ENCODE results near the gene ANTXR1. TPM values are rescaled to one million over a fixed set of nuclear protein-coding genes. Genes with fewer than 3 reads are reported as not detected.

Gene ANTXR1
- total and polyA plus RNA-seq, 2 donors (not counting 3 experiments of a cell fraction or from before 2014, with no cell fraction given) = 4.2 to 17.3 TPM

- Histone ChIP-seq H3K4me1 (ENCODE audit: control insufficient read depth, extremely low read depth, insufficient read depth, low read length) (no peaks in the 10 kb centered on the region), H3K27me3 (ENCODE audit: control insufficient read depth in 2 of 2, insufficient read depth in 2 of 2, low read length in 2 of 2) (no peaks in the 10 kb centered on the region), H3K27ac (ENCODE audit: insufficient read depth, low read depth, low read length) (no peak overlapping the region), H3K36me3 (ENCODE audit: control insufficient read depth in 2 of 2, extremely low read depth in 1 of 2, insufficient read depth in 2 of 2, low read length in 2 of 2) (no peaks in the 10 kb centered on the region), H4K20me1 (replicated peaks; ENCODE audit: control insufficient read depth, extremely low read depth, insufficient read depth, low read length) (no peaks in the 10 kb centered on the region), H2AFZ (ENCODE audit: low read depth, low read length) (no peak overlapping the region), H3K9ac (replicated peaks; ENCODE audit: extremely low read depth, insufficient read depth, low read length) (no peak overlapping the region), H3K4me2 (ENCODE audit: insufficient read depth, low read length) (no peak overlapping the region), H3K9me1 (replicated peaks; ENCODE audit: control insufficient read depth, extremely low read depth, insufficient read depth, low read length) (no peaks in the 10 kb centered on the region), H3K4me3 (replicated peaks in 1 of 3; ENCODE audit: insufficient read depth in 1 of 3, low read depth in 1 of 3, low read length in 3 of 3) (no peak overlapping the region), H3K79me2 (ENCODE audit: control insufficient read depth, insufficient read depth, low read length) (no peaks in the 10 kb centered on the region), H3K9me3 (replicated peaks; ENCODE audit: control insufficient read depth, insufficient read depth, low read length) (no peaks in the 10 kb centered on the region)
- no peak for TF ChIP-seq FOS (IDR thresholded peaks at IDR 0.05; ENCODE audit: borderline replicate concordance, insufficient read depth, low read length)
- no peak for TF ChIP-seq GATA2 (IDR thresholded peaks at IDR 0.05; ENCODE audit: insufficient read depth, insufficient read length, low read depth, low read length)
- no peak for TF ChIP-seq POLR2A (IDR thresholded peaks at IDR 0.05; ENCODE audit: low read depth, low read length)
- no peak for TF ChIP-seq EZH2 (IDR thresholded peaks at IDR 0.05; ENCODE audit: borderline replicate concordance, low read depth, low read length, severe bottlenecking)
- TF ChIP-seq JUN (IDR thresholded peaks at IDR 0.05; ENCODE audit: borderline replicate concordance, insufficient read depth, insufficient read length, low read depth) = no peak
- TF ChIP-seq MYC (IDR thresholded peaks at IDR 0.05; ENCODE audit: low read depth, low read length) = no peak
- TF ChIP-seq POLR2AphosphoS5 (IDR thresholded peaks at IDR 0.05; ENCODE audit: insufficient read depth, low read depth, low read length) = no peak
- no peak for TF ChIP-seq CTCF (IDR thresholded peaks at IDR 0.05; ENCODE audit: extremely low read depth in 1 of 2, insufficient read depth in 1 of 2, low read depth in 1 of 2, low read length in 2 of 2)
- TF ChIP-seq, protein P1, sequence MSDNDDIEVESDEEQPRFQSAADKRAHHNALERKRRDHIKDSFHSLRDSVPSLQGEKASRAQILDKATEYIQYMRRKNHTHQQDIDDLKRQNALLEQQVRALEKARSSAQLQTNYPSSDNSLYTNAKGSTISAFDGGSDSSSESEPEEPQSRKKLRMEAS (IDR thresholded peaks at IDR 0.05; ENCODE audit: insufficient read depth, insufficient read length) = no peak
- DNase-seq (ENCODE audit: low read depth, low spot score) = no peak
- dilution Hi-C loops (cut with MboI; ENCODE audit: extremely low pct_ligation_motif_present, low sequenced_read_pairs) = no loop called here
- intact Hi-C loops (cut with micrococcal nuclease) = no loop called here
- FAIRE-seq = no peak
- BruUV-seq (replicated peaks) = no TSS peak
- ChIA-PET POLR2A (no interaction called here), CTCF (no interaction called here)
Observed at GRCh38 chr2:69090820-69091219, 77.8 kb downstream of the ANTXR1 start.
